ENCODE data around the gene CDCP2.
A peak's percentile ranks its signal among the peaks of the same experiment; 100 is the strongest.

Gene CDCP2

DNA sequence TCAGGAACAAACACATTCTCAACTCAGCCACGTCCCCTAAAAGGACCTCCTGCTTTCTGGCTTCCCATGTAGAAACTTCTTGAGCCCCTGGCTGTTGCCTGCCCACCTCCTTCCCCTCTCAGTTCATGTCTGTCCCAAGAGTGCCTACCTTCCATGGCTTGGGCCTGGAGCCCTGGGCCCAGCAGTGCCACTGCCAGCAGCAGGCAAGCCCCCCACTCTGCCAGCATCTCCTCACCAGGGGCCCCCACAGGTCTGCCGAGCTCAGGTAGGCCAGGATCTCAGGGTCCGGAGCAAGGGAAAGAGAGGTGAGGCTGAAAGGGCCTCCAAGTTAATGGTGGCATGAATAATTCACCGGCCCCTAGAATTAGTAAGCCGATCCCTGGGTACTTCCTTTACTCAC lies at the start of gene CDCP2:
TSS of gene CDCP2 (minus strand) at position 305 of the 400 bp plus-strand sequence. CDS start at position 227, 78 bp downstream.
- DNase-seq (ENCODE audit: low read depth in 2 of 2, low spot score in 1 of 2), result no peak

DNA sequence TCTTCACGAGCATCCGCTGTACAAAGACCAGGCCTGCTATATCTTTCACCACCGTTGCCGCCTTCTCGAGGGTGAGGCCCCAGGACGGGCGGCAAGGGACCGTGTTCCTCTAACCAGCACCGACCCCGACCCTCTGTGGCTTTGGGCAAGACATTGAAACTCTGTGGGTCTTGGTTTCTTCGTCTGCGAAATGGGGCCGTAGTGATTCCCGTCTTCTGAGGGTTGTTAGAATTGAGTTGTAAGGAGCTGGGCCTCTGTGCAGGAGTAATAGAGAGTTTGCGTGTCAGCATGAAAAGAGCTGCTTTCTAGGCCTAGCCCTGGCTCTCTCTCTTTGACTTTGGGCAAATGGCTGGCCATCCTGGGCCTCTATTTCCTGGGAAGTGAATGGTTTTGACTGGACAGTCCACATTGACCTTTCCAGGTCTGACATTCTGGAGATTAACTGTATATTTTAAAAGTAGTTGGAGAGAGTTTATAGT lies 47.8 kb upstream of the CDCP2 start:
- no peak for DNase-seq (ENCODE audit: low read depth in 2 of 2, low spot score in 1 of 2)

- DNase-seq (ENCODE audit: low read depth in 2 of 2, low spot score in 1 of 2), result peak; percentile 72 to 77
Measured at GRCh38 chr1:54199765-54200518, 47.1 kb upstream of the CDCP2 start, which contains the start of the genes CYB5RL and MRPL37. CYB5RL (minus strand) TSS chr1:54200030; CDS start chr1:54195616, 4,414 bp downstream. MRPL37 (plus strand) TSS chr1:54200167; CDS start chr1:54200244, 77 bp downstream.

DNA sequence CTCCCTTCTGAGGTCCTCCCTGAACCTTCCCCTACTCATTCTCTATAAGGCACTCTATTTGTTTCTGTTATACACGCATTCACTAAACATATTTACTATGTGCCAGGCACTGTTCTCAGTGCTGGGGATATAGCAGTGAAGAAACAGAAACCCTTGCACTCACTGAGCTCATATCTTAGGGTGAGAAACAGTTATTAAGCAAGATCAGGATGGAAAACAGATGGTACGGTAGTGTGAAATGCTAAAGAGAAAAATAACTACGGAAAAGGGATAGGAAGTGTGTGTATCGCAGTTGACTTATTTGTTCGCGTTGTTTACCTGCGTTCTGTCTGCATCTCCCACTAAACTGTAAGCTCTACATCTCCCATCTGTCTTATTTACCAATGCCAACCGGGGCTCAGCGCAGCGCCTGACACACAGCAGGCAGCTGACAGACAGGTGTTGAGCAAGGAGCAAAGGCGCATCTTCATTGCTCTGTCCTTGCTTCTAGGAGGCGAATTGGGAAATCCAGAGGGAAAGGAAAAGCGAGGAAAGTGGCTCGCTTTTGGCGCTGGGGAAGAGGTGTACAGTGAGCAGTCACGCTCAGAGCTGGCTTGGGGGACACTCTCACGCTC lies 46.5 kb upstream of the CDCP2 start:
- DNase-seq (ENCODE audit: low read depth in 2 of 2, low spot score in 1 of 2), result no peak

- DNase-seq (ENCODE audit: low read depth in 2 of 2, low spot score in 1 of 2), result no peak
Measured at GRCh38 chr1:54193453-54193852, 40.7 kb upstream of the CDCP2 start.

DNA sequence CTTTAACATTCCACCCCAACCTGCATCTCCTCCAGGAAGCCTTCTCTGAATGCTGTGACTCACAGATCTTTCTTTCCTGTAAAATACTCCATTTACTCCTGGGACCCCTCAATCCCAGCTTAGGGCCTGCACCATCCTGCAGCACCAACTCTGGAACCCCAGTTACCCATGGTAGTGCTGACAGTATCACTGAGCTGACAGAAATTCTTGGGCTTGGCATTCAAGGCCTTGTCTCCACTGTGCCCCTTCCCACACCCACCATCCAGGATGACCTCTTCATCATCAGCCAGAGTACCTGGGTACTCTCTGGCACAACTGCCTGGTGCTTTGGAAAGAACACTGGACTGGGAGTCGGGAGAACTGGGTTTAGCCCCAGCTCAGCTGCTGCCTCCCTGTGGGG lies 38.7 kb upstream of the CDCP2 start:
- no peak for DNase-seq (ENCODE audit: low read depth in 2 of 2, low spot score in 1 of 2)

DNA sequence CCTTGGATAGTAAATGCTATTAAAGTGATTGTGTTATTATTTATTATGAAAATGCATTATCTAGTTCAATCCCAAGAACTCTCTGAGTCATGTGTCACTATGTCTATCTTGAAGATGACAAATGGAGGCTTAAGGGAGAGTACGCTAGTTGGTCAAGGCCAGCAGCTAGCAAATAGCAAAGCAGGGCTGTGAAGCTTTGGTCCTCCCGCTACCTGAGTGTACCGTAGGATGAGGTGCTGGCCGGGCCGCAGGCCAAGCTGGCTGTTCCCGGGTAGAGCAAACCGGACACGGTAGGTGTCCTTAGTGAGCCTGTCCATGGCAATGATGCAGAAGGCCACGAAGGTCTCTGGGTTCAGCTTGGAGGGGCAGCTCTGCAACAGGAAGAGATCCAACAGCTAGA lies 37.7 kb upstream of the CDCP2 start:
- DNase-seq (ENCODE audit: low read depth in 2 of 2, low spot score in 1 of 2), result no peak

DNA sequence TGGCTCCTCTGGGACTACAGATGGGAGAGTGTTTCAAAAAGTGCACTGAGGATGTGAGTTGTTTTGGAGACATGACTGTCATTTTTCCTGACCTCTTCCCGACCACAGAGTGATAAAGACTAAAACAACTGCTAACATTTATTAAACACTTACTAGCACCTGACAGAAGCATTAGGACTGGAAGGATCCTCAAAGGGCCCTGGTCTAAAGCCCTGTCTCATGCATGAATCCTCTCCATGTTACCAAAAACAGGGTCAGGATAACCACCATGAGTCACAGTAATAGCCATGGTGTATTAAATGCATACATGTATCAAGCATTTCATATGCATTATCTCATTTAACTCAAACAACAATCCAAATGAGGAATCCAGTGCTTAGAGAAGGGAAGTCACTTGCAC lies 35.5 kb upstream of the CDCP2 start:
- DNase-seq (ENCODE audit: low read depth in 2 of 2, low spot score in 1 of 2), result no peak

GRCh38 chr1:54186056-54186455 lies 33.3 kb upstream of the CDCP2 start:
- DNase-seq (ENCODE audit: low read depth in 2 of 2, low spot score in 1 of 2), result no peak

DNA sequence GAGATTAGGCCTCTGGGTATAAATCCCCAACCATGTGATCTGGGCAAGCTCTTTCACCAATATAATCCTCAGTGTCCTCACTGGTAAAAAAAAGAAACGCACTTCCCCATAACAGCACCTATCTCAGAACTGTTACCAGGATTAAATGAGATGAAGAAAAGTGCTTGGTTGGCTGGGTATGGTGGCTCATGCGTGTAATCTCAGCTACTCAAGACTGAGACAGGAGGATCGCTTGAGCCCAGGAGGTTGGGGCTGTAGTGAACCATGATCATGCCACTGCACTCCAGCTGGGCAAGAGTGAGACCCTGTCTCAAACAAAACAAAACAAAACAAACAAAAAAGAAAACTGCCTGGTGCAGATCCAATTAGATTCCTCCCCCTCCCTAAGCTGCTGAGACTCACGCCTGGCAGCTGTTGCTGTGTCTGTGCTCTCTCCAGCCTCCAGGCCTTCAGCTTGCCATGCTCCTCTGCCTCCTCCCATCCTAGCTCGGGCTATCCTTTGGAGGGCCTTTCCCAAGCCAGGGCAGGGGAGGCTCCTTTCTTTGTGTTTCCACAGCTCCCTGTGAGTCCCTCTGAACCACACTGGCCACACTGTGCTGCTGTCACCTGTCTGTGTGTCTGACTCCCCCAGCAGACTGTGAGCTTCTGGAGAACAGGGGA lies 28.0 kb upstream of the CDCP2 start:
- no peak for DNase-seq (ENCODE audit: low read depth in 2 of 2, low spot score in 1 of 2)

DNA sequence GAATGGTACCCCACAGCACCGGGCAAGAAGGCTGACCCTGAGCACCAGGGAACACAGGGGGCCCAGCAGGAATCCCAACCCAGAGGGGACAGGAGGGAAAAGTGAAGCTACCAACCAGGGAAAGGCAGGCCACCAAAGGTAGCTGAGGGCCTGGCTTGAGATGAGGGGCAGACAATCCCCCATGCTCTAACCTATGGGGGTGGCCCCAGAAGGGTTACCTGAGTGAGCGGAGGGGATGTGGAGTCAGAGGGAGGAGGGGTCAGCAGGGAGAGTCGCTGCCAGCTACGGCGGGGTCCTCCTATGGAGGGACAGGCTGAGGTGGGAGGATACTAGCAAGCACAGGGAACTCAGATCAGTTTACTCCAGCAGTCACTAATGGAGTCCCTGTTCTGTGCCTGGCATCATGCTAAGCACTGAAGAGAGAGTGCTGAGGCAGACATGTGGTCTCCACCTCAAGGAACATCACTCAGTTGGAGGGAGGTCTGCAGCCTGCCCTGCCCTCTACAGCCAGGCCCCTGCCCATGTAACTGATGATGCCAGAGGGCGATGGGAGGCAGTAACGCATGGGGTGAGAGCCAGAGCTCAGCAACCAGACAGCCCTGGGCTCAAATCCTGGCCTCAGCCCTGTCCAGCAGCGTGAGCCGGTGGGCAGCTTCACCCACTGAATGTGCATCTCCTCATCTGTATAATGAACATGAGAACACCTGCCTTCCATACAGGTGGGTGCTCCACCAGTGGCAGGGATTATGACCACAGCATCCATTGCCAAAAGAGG lies 25.7 kb upstream of the CDCP2 start:
- DNase-seq (ENCODE audit: low read depth in 2 of 2, low spot score in 1 of 2), result no peak

DNA sequence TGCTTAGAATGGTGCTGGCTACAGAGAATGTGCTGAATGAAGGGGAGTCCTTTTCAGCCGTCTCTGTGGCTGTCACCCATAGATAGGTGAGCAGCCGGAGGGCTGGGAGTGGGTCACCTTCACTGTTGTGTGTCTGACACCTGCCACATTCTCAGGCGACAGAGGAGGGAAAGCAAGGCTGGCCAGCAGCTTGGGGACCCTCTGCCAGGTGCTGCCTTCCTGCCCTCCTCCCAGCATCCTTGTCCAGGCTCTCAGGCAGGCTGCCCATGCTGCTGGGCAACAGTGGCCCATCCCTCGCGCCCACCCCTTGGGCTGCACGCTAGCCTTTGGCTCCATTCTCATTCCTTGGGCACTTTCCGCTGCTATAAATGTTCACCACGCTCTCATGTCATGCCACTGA lies 24.9 kb upstream of the CDCP2 start:
- DNase-seq (ENCODE audit: low read depth in 2 of 2, low spot score in 1 of 2), result no peak

DNA sequence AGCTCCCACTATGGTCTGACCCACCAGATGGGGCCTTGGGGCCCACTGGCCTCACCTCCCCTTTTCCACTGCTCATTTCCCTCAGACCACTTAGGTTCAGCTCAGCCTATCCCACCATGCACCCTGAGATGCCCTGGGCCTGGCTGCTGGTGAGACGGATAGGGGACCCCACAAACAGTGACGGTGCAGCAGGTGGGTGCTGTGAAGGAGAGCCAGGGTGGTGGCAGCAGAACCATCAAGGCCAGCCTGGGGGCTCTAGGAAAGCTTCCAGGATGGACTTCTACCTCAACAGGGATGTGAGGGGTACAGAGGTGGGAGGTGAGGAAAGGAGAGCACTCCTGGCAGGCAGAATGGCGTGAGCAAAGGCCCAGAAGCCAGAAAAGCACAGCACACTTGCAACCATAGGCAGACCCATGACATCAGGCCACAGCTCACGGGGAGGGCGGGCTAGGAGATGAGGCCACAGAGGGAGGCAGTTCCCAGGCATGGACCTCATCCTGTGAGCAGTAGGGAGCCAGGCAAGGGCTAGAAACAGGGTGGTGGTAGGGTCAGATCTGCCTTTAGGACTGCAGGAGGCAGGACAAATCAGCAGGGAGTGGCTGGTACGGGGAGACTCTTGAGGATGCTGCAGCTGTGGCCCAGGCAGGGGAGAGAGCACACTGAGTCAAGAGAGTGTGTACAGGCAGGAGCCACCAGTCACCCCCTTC lies 24.0 kb upstream of the CDCP2 start:
- DNase-seq (ENCODE audit: low read depth in 2 of 2, low spot score in 1 of 2), result no peak

DNA sequence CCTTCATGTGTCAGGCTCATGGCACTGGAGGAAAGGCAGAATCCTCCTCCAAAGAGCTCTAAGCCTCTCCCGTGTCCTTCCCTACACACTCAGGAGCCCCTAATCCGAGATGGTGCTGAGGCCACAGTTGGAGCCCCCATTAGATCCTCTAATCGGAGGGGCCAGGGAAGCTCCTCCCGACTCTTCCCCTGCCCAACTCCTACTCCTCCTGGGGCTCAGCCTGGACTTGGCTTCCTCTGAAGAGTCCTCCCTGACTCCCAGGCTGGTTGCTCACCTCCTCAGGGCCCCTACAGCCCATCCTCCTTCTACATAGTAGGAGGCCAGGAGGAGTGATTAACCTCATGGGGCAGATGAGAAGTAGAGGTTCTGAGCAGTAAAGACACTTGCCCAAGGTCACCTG lies 21.3 kb upstream of the CDCP2 start:
- no peak for DNase-seq (ENCODE audit: low read depth in 2 of 2, low spot score in 1 of 2)

GRCh38 chr1:54173681-54174080 lies 20.9 kb upstream of the CDCP2 start:
- DNase-seq (ENCODE audit: low read depth in 2 of 2, low spot score in 1 of 2), result no peak

GRCh38 chr1:54172614-54173599 lies 20.1 kb upstream of the CDCP2 start:
- DNase-seq (ENCODE audit: low read depth in 2 of 2, low spot score in 1 of 2), result no peak

- DNase-seq (ENCODE audit: low read depth in 2 of 2, low spot score in 1 of 2), result no peak
Measured at GRCh38 chr1:54171606-54172005, 18.8 kb upstream of the CDCP2 start.

DNA sequence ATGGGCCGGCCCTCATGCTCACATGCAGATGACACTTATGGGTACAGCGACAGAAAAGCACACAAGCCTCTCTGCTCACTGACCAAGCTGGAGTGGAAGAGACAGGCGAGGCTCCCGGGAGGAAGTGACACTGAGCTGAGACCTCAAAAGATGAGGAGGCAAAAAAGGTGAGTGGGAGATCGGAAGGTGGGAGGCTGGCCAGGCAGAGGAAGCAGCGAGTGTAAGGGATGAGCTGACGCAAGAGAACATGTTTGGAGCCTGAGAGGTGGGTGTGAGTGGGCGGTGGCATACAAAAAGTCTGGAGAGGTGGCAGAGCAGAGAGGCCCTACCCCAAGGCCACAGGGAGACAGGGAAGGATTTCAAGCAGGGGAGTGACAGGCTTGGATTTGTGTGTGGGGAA lies 18.2 kb upstream of the CDCP2 start:
- DNase-seq (ENCODE audit: low read depth in 2 of 2, low spot score in 1 of 2), result no peak

DNA sequence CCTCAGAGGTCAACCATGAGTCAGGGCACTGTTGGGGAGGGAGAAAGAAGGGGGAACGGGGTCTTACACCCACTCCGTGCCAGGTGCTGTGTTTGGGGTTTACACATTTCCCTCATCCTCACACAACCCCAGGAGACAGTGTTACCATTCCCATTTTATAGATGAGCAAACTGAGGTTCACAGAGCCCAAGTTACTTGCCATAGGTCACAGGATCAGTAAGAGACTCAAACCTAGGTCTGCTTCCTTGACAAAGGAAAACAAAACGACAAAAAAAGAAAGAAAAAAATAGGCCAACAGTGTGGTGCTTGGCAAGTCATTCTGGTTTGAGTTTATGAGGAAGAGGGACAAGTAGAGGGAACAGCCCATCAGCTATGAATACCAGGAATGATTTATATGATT lies 16.3 kb upstream of the CDCP2 start:
- DNase-seq (ENCODE audit: low read depth in 2 of 2, low spot score in 1 of 2), result no peak
